LNCaP clone FGC (cell line): Measurements from ENCODE around the gene NFIA.

ENCODE experiments used
- DNase-seq: peaks from one replicate; pipeline ENCODE4 v3.0.0-alpha.2; 2011; ENCODE audit warnings: low read depth
- H3K4me3 ChIP-seq: 2 replicates; pipeline ENCODE4 v1.5.1; 2011; ENCODE audit warnings: mild to moderate bottlenecking, low read depth, low read length, control low read depth
- TF ChIP-seq, protein P1 (sequence below): IDR thresholded peaks from 2 replicates; pipeline ENCODE4 v1.5.1; 2012; ENCODE audit warnings: mild to moderate bottlenecking; ENCODE audit not compliant: control insufficient read depth, insufficient read depth; ENCODE audit errors: extremely low read depth

Gene NFIA

GRCh38 chr1:61152469-61153105, 70.2 kb downstream of the NFIA start:
- H3K4me3 ChIP-seq: no peak overlapping the region
- TF ChIP-seq, protein P1, sequence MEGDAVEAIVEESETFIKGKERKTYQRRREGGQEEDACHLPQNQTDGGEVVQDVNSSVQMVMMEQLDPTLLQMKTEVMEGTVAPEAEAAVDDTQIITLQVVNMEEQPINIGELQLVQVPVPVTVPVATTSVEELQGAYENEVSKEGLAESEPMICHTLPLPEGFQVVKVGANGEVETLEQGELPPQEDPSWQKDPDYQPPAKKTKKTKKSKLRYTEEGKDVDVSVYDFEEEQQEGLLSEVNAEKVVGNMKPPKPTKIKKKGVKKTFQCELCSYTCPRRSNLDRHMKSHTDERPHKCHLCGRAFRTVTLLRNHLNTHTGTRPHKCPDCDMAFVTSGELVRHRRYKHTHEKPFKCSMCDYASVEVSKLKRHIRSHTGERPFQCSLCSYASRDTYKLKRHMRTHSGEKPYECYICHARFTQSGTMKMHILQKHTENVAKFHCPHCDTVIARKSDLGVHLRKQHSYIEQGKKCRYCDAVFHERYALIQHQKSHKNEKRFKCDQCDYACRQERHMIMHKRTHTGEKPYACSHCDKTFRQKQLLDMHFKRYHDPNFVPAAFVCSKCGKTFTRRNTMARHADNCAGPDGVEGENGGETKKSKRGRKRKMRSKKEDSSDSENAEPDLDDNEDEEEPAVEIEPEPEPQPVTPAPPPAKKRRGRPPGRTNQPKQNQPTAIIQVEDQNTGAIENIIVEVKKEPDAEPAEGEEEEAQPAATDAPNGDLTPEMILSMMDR: 0 out of 2 replicates have a peak, but pooled peaks have one; percentile 15
- DNase-seq: no peak

DNA sequence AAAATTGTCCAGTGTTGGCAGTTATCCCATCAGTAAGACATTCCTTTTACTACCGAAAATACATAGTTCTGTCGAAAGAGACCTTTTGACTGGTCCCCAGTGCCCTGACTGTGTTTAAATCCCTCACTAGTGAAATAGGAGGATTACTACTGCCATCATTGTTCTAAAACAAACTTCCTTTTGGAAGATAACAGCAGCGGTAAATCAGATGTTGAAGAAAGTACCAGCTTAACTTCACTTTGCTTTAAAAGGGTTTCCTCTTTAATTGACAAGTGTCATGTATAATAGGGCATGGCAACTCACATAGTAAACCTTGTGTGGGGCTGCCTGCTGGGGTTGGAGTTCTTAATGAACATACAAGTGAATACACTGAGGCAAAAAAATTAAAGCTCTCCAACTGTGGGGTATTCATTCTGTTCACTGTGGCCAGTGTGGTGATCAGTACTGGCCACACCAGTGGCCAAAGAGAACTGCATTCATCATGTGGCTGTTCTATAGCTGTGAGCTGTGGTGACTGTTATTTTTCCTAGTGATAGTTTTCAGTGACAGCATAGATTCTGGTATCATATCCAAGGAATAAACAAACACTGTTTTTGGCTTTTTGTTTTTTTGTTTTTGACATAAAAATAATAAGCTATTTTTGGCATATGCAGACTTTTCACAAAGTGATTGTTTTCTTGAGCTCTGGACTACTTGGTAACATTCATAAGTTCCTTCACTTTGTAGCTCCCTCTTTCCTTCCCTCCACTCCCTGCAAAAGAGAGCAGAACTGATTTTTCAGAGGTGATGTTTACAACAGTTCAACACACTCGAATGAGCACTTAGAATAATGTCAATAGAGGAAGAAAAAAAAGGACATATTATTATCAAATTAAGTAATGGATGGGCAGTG, 74.5 kb downstream of the NFIA start:
- TF ChIP-seq, protein P1: no peak
- H3K4me3 ChIP-seq: no peak overlapping the region
- no peak for DNase-seq

DNA sequence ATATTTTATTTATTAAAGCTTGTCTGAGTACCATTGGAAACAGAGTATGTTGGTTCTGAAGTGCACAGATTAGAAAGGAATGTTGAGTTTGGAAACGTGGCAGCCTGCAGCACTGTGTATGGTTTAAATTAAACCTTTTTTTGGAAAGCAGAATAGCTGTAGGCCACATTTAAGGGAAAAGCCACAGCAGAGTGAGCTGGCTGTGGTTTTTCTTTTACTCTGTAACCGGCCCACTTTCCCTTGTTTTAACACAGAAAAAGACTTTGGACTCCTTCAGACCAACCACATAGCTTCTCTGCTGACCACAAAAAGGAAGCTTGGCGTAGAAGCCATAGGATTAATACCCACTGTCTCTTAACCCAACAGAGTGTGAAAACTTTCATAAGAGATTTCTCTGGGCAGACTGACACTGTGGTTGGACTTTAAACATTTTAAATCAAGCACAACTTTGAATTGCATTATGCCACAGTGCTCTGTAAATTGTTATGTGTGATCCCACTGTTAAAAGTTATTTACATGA, 75.2 kb downstream of the NFIA start:
- no peak for DNase-seq
- no peak overlapping the region for H3K4me3 ChIP-seq
- TF ChIP-seq, protein P1: no peak

DNA sequence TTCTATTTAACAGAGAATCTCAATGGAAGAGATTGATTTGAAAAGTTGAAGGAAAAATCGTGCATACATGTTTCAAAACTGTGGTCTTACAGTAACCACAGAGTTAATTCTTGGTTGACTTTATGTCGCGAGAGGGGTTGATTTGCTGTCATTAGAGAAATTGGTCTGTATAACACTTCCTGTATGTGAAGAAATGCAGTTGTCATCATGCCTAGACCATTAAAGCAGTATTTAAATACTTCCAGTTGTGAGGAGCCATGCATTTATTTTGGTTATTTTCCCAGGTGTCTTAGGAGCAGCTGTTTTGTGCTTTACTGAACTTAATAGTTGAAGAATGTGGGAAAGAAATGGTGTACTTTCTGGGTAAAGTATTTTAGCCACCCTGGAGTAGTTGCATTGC, 76.2 kb downstream of the NFIA start:
- no peak for DNase-seq
- TF ChIP-seq, protein P1: no peak
- H3K4me3 ChIP-seq: no peak overlapping the region

DNA sequence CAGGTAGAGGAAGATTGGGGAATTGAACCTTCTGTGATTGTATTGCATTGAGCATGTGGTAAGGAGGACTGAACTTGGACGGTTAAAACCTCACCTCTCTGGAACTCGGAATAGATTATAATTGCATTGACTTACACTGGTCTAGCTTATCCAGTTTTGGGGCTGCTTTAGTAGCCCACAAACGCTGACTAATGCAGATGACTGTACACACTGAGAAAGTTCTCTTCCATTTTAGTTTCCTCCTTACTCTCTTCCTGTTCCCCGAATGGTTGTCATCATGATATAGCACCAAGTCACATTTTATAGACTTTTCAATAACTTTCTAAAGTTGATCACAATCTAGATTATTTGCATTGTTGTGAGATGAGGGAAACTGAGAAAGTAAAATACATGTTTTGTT, 78.2 kb downstream of the NFIA start:
- no peak overlapping the region for H3K4me3 ChIP-seq
- no peak for DNase-seq
- TF ChIP-seq, protein P1: no peak

DNA sequence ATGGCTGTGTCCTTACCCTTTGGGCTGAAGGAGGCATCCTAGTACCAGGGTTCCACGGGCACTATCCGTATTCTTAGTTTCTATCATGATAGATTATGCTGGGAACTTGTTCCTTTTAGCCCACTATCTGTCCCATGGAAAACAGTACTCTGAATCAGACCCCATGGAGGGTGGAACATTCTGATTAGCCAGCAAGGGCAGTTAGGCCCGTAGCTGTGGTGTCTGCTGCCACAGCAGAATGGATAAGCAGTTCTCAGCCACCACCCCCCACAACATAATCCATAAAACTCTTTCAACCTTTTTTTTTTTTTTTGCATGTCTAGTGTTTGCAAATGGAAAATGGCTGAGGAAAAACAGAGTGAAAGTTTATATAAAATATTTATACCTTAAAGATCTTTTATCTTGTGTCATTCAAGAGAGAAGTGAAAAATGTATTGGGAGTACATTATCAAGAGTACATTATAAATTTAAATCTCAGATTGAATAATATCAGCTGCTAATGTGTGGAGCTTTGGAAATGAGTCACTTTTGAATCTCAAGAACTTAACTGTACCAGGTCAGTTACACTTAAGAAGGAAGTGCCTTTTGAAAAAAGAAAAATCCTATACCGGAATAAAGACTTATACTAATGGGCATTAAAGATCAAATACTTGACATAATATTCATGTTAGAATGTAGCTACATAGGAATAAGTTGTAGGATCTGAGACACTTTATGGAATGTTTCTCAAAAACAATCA, 80.3 kb downstream of the NFIA start:
- no peak for DNase-seq
- TF ChIP-seq, protein P1: no peak
- H3K4me3 ChIP-seq: no peak overlapping the region
